ENCODE measurements around the gene CCDC198.

The CCDC198 gene

GRCh38 chr14:57462551-57462950, 31.1 kb downstream of the CCDC198 start:
- no peak for DNase-seq

DNA sequence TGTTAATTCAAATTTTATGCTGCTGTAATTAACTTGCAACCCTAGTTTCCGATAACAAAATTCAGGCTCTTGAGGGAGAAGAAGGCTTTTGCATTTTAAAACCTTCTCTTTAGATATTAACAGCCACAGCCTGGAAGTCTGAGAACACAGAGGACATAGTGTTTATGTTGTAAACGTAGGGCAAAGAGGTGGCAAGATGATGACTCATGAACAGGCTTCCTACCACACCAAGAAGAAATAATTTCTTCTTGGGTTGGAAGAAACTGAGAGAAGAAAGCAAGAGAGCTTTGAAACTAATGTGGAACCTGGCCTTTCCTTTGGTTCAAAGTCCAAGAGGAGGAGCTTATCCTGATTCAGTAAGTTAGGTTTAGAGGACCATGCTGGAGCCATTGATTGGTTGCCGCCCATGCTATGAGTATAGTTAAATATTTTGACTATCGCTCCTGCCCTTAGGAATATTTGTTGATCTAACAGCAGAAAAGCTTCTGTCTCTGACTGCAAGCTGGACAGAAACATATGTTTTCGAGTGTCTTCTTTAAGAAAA, 31.8 kb downstream of the CCDC198 start:
- DNase-seq: no peak

DNA sequence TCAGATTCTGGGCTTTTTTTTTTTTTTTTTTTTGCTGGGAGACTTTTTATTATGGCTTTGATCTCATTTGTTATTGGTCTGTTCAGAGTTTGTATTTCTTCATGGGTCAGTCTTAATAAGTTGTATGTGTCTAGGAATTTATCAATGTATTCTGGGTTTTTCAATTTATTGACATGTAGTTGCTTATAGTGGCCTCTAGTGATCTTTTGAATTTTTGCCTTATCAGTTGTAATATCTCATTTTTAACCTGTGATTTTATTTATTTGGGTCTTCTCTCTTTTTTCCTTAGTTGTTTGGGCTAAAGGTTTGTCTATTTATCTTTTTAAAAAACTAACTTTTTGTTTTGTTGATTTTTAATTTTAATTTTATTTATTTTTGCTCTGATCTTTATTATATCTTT, 57.7 kb downstream of the CCDC198 start:
- DNase-seq: no peak

DNA sequence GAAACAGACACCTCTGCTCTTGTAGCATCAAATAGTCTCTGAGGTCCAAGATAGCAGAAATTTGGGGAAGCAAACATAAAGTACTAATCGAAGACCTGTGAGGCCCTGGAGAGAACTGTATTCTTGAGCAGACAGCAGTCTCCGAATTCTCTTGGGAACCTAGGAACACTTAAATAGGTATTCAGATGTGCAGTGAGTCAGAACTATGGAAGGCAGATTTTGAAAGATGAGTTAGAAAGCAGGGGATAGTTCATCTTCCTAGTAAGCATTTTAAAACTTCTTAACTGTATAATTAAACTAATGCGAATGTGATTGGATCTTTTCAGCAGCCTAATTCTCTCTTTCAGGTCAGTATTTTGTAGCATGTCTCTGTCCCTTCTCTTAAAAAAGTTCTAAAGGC, 72.7 kb downstream of the CCDC198 start:
- DNase-seq: no peak

DNA sequence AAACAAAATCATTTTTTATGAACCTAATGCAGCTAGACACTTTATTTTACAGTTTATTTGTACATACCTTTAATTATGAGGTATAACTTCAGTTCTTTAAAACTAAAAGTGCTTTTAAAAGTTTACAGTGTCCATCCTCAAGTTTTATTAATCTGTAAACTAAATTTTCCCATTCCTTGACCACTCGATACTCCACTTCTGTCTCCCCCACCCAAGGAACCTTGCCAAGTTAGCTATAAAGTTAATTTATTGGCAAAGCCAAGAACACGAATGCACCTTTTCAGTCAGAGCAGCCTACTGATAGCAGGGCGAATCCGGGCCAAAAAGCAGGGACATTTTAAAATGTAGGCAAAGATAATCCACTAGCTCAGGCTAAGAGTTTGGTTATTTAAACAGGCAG, 73.6 kb downstream of the CCDC198 start:
- no peak for DNase-seq
